Fibroblast of mammary gland (primary cell): Measurements from ENCODE around the gene FGF1.

Source experiments
- DNase-seq: peaks from one replicate; pipeline ENCODE4 v3.0.0-alpha.2; 2010; ENCODE audit warnings: low read depth
- H3K4me3 ChIP-seq: 2 replicates; pipeline ENCODE4 v1.5.1; 2011; ENCODE audit warnings: low read depth, mild to moderate bottlenecking, low read length, moderate library complexity; ENCODE audit not compliant: control insufficient read depth
- TF ChIP-seq, protein P1 (sequence below): conservative IDR thresholded peaks from 2 replicates; pipeline ENCODE4 v1.5.1; 2011; ENCODE audit warnings: low read depth, low read length, inconsistent platforms; ENCODE audit not compliant: control insufficient read depth, insufficient read depth

Gene FGF1

DNA sequence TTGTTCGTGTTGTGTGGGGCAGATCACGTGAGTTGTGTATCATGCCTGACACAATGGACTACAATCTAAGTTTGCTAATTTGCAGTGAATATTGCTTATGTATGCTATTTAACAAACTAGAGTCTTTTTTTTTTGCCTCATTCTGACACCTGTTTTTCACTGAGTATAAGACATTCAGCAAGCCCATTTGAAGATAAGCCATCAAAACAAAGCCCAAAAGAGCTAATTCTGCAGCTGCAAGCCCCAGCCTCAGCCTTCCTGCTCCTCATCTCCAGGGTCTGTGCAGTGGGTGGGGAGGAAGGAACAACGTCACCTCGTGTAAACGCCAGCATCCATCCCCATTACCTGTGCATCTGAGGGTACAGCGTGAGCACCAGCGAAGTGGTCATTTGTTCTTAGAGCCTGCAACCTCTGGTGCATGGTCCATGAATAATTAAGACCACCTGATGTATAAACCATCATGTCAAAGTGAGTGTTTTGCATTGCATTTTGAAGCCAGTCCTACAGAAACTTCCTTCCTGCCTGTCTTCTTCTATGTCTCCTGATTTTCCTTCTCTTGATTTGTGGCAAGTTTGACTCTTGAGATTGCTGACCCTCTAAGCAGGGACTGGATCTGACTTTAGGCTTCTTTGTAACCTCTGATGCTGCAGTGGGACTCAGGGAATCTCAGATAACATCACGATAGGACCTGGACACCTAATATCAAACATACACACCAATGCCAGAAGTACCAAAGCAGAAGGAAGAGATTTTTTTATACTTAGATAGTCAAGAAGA, 73.2 kb downstream of the FGF1 start:
- no peak for DNase-seq
- H3K4me3 ChIP-seq, result no peak overlapping the region
- TF ChIP-seq, protein P1, sequence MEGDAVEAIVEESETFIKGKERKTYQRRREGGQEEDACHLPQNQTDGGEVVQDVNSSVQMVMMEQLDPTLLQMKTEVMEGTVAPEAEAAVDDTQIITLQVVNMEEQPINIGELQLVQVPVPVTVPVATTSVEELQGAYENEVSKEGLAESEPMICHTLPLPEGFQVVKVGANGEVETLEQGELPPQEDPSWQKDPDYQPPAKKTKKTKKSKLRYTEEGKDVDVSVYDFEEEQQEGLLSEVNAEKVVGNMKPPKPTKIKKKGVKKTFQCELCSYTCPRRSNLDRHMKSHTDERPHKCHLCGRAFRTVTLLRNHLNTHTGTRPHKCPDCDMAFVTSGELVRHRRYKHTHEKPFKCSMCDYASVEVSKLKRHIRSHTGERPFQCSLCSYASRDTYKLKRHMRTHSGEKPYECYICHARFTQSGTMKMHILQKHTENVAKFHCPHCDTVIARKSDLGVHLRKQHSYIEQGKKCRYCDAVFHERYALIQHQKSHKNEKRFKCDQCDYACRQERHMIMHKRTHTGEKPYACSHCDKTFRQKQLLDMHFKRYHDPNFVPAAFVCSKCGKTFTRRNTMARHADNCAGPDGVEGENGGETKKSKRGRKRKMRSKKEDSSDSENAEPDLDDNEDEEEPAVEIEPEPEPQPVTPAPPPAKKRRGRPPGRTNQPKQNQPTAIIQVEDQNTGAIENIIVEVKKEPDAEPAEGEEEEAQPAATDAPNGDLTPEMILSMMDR, result no peak

DNA sequence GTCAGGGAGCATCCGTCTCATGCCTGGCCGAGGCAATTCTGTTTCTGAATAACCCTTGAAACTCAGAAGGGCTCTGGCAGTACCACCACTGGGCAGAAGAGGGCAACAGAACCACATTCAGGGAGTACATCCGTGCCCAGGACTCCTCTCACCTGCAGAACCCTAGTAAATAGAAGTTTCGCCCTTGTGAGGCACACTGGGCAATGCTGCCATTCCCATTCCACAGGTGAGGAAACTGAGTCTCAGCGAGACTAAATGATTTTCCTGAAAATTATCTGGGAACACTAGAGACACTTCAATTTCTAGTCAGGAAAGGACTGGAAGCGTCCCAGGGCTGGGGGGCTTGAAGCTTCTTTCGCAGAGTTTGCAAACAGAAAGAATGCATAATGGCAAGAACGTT, 74.7 kb downstream of the FGF1 start:
- peak; percentile 75 for DNase-seq

DNA sequence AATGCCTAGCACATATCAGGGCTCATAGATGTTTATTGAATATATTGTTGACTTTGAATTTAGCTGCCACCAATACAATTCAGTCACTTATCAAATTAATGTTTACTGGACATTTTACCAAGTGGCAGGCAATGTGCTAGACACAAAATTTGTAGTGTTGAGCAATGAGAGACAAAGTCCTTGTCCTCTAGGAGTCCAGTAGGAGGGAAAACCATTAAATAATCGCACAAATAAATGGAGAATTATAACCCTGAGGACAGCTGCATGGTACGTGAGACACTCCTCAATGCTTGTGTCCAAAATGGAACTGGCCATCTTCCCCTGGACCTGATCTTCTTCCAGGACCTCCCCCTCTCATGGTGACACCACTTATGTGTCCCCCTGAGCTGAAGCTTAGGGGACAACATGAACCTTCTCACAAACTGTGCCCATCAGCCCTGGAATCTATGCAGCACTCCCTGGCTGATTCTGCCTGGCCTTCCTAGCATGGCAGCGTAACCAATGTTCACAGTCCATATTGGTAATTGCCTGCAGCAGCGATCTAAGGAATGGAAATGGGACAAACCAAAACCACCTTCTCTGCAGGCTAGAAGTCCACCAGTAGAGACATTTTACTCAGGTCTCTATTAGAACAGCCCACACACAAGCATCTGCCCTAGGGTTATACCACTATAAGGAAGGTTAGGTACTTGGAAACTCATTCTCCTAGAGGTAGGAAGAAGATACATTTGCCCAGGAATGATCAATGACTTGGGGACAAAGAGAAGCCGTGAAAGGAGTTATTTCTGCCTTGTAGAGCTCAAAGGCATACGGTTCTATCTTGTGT, 75.5 kb downstream of the FGF1 start:
- H3K4me3 ChIP-seq, result no peak overlapping the region
- no peak for DNase-seq
- TF ChIP-seq, protein P1, result no peak

More for the DNA sequence above, 74.7 kb downstream of the FGF1 start:
- no peak overlapping the region for H3K4me3 ChIP-seq
- TF ChIP-seq, protein P1, result peak; percentile 99

DNA sequence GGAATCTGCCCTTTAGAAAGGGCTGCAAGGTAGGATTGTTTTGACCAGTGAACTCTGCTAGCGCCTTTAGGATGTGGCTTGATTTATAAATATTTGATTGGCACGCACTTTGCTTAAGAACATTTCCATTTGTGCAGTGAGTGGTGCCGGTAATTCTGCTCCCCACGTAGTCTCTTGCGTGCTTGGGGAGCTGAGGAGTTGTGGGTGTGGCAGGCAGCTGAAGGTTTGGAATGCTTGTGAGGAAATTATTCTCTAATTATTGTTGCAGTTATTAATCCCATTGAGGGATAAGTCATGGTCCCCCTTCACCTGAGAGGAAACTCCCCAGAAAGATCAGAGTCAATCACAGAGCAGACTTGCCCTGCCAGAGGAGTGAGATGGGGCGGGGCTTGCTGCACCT, 76.7 kb downstream of the FGF1 start:
- no peak for DNase-seq
- TF ChIP-seq, protein P1, result no peak
- no peak overlapping the region for H3K4me3 ChIP-seq

DNA sequence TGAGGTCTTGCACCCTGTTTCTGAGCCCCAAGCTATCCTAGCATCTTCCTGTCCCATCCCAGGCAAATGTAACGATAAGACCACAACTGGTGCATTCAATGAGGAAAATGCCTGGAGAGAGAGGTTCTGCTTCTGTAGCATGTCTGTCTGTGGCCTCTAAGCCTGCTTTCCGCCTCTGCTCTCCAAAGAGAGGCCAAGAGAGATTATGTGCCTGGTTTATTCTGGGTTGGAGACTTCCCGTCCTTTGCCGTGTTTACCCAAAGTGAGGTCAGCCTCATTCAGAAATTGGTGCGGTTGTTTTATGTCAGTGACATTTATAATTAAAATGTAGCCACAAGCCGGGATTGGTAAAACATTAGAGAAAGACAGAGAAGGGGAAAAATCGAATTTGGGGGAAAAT, 77.8 kb downstream of the FGF1 start:
- DNase-seq, result no peak
- TF ChIP-seq, protein P1, result no peak
- no peak overlapping the region for H3K4me3 ChIP-seq

DNA sequence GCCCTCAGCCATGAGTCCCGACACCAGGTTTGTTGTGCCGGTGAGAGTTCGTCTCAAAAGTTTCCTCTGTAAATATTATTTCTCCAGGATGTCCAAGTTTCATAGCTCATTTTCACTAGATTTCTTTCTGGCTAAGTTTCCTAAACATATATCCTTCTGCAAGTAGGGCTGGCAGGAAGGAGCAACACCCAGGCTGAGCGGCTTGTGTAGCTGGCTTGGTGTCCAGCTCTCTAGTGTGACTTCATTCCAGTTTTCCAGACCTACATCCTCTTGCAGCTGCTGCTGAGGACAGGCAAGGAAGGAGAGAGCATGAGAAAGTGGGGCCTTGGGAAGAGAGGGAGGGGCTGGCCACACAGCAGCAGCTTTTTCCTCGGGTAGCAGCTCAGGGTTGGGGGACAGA, 80.3 kb downstream of the FGF1 start:
- no peak for DNase-seq
- H3K4me3 ChIP-seq, result no peak overlapping the region
- TF ChIP-seq, protein P1, result no peak
